Measurements from ENCODE around the gene COL23A1. TPM values are rescaled to one million over a fixed set of nuclear protein-coding genes. Genes with fewer than 3 reads are reported as not detected.

Gene COL23A1
- total RNA-seq, 1 donor from 2014 or later: 10.7 TPM

DNA sequence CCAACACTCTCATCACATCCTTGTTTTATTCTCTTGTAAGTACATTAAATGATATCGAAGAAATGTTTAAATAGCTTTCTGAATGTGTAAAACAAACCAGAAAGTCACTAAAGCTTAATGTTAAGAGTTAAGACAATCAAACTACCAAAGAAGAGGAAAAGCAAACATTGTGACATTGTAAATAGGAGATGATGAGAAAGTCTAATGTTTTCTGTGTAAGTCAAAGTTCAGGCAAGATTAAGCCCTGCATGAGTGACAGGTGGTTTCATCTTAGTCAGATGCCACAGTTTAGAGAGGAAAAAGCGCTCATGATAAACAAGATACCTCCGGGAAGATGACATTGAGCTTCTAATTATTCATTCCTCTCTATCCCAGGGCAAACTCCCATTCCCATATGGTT is 306.7 kb downstream of the COL23A1 start:
- DNase-seq (ENCODE audit: low spot score): no peak
- ATAC-seq: no peak
- intact Hi-C loops (cut with DNase I): no loop called here

DNA sequence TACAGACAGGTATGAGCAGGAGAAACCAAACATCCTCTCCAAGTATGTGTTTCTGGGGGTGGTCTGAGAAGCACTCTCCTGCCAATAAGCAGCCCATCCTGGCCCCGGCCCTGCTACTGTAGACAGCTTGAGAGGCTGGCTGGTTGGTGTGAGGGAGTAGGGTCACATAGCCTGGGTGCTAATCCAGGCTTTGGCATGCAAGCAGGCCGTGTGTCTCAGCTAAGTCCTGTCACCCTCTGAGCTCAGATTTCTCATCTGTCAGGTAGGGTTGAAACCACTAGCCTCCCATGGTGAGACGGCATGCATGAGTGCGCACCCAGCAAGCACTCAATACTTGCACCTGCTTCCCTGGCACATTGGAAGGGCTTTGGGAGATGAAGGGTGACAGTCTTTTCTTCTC is 307.8 kb downstream of the COL23A1 start:
- ATAC-seq (no peak), DNase-seq (ENCODE audit: low spot score) (no peak)
- intact Hi-C loops (cut with DNase I): no loop called here

DNA sequence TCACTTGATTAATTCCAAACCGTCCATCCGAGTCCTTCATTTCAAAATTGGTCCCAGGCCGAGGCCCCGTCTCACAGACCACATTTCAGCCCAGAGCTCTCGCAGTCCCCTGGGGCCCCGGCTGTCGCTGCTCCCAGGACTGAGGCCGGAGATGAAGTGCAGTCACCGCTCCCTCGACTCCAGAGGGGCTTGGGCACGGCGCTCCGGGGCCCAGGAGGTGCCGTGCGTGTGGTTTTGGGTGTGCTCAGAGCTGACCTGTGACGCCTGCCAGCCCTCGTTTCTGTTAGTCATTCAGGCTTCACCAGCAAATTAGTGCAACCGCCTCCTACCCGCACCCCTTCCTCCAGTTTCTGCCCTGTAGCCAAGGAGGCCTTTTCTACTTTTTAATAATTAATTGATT is 308.9 kb downstream of the COL23A1 start:
- DNase-seq (ENCODE audit: low spot score) (no peak), ATAC-seq (no peak)
- intact Hi-C loops (cut with DNase I): no loop called here

DNA sequence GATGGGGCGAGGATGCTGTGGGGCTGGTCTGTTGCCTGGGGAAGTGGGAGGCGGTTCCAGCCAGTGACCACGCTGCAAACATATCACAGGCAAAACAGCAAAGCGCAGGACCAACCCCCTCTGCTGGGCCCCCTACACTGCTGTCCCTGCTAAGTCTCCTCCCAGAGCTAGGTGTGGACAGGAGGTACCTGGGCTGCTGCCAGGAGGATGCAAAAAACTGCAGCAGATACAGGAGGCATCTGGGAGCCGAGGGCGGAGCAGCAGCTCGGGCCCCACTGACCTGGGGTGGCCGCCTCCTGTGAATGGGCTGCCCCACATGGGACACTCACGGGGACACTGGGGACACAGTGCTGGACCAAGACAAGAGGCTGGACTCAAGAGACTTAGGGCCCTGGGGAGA is 309.6 kb downstream of the COL23A1 start:
- intact Hi-C loops (cut with DNase I): no loop called here
- no peak for ATAC-seq
- DNase-seq (ENCODE audit: low spot score): no peak

DNA sequence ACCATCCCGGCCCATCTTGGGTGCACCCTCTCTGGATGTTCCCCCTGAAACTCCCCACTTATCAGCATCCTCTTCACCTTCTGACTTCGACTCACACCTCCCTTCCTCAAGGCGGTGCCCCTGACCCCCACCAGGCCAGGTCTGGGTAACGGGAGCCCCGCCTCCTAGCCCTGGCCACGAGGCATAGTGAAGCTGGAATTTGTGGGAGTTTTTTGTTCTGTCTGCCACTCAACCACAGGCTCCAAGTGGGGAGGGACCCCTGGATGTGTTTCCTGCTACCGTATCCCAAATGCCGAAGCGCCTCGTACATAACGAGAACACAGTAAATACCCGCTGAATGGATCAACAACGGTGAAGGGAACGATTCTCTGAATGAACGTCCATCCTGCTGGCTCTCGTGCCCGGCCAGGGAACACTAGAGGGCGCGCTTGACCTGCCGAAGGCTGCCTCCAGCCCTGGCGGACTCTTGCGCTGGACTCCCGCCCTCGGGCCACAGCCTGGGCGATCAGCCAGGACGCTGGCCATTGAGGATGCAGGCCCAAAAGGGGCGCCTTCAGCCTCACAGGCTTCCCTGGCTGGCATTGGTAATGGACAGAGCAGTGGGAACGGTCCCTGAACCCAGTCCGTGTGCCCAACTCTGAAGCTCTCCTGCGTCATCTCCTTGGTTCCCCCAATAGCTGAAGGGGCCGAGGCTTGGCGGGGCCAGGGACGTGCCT is 310.3 kb downstream of the COL23A1 start:
- intact Hi-C loops (cut with DNase I): loop anchor here (5.0 kb wide), 1 partner anchor 312 kb away; the partner anchor contains the start of gene COL23A1

DNA sequence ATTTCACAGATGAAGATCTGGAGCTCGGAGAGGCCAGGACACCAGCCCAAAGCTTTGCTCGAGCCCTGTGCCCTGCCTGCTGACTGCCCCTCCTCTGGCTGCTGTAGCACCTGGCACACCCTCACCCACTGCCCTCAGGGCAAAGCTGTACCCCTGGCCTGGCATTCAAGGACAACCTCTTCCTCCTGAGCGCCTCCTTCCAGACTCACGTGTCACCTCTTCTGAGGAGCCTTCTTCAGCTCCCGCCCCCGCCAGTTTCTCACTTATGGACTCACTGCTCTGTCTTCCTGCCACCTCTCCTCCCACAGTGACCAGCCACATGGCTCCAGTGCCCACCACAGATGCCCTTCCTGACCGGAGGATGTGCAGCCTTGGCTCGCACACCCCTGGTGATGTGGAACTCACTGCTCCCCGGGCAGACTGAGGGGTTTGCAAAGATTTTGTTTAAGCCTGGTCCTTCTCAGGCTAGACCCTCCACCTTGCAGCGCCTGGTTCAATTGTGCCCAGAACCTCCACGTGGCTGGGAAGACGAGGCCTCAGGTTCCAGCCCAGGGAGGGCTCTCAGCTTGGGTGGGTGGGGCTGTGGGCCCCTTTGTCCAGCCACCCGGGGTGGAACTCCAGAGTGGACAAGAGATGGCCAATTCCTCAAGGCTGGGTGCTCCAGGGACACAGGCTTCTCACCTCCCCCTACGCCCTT is 311.0 kb downstream of the COL23A1 start:
- peak; percentile 22 for ATAC-seq
- DNase-seq (ENCODE audit: low spot score): no peak
- intact Hi-C loops (cut with DNase I): loop anchor here (5.0 kb wide), 1 partner anchor 313 kb away; the partner anchor contains the start of gene COL23A1

More for the DNA sequence above, 310.3 kb downstream of the COL23A1 start:
- ATAC-seq (peak; percentile 94), DNase-seq (ENCODE audit: low spot score) (peak; percentile 96)

DNA sequence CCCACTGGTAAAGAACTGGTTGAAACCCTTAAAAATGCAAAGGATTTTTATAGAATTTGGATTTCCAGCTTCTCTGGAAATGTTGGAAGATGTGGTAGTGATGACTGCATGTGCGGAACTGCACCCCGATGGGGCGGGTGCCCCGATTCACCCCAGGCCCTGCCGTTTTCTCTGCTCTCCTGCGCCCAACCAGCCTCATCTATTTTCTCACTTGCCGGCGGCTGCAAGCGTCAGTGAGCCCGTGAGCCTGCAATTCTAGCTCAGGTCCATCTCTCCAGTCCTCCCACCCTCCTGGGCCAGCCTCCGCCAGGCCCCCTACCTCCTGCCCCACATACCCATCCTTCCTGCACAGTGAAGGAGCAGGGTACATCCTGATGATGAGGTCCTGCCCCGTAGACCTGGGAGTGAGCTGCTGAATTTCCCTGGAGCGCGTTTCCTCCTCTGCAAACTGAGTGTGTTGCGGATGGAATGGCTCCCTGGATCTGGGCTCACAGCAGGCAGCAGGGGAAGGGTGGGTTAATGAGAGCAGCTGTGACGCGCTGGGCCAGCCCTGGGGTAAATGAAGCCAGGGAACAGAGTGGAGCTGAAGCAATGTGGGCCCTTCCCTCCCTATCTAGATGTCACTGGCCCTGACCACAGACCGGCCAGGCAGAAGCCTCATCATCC is 311.7 kb downstream of the COL23A1 start:
- intact Hi-C loops (cut with DNase I): loop anchor here (5.0 kb wide), 1 partner anchor 314 kb away; the partner anchor contains the start of gene COL23A1

DNA sequence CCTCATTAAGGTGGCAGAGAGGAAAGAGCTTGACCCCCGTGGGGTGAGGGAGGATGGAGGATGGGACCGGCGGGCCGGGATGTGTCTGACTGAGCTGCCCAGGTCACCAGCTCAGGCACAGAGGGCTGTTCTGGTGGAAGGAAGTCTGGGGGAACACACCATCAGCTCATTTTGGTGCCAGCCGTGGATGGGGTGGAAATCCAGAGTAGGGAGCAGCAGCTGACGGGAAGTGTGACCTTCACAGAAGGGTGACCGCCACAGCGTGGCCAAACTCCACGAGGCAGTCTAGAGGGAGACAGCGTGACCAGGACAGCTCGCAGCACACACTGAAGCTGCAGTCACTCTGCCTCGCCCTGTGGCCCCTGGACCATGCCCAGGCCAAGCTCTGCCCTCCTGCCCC is 312.3 kb downstream of the COL23A1 start:
- ATAC-seq (no peak), DNase-seq (ENCODE audit: low spot score) (no peak)
- intact Hi-C loops (cut with DNase I): loop anchor here (5.0 kb wide), 1 partner anchor 314 kb away; the partner anchor contains the start of gene COL23A1

More for the DNA sequence above, 311.7 kb downstream of the COL23A1 start:
- ATAC-seq (no peak), DNase-seq (ENCODE audit: low spot score) (no peak)

DNA sequence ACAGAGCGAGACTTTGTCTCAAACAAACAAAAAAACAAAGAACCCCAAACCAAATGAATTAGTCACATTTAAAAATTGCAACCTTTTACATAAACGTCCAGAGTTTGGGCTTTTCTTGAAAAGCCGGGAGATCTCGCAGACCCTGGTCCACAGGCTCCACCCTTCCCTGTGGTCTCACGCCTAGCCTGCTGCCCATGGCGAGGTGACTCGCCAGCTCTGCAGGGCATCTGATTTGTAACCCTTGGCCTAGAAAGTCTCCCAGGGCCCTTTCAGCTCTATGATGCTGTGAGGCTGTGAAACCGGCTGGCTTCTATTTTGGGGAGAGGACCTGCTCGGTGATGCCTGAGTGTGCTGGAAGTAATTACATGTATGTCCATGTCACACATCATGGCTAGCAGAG is 312.8 kb downstream of the COL23A1 start:
- intact Hi-C loops (cut with DNase I): loop anchor here (5.0 kb wide), 1 partner anchor 315 kb away; the partner anchor contains the start of gene COL23A1
- DNase-seq (ENCODE audit: low spot score): no peak
- no peak for ATAC-seq

DNA sequence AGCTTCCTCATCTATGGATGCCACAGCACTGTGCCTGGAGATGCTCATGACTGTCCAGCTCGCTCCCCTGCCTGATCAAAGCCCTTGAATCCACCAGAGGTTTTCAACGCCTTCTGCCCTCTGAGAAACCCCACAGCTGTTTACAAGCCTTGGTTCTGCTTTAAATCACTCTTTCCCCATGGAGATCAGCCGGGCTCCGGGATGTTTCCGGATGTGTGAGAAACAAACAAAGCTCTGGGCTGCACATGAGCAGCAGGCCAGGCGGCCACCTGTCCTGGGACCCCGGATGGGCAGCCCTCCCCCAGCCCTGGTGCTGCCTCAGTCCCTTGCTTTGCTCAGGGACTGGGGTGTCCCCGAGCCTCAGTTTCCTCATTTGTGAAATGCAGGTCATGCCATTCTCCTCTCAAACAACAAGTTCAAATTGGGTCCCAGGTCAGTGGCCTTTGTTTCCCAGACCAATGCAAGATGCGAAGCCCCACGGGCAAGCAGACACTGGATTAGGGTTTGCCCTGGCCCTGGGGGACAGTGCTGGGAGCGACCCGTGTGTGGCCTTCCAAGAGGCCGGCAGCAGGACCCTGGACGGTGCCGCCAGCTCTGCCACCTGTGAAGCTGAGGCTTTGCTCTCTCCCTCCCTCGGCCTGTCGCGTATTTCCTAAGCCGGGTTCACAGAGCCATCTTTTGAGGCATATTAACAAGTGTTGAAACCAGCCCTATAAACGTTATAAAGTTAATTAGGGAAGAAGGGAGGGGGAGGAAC is 315.2 kb downstream of the COL23A1 start:
- ATAC-seq: no peak
- no peak for DNase-seq (ENCODE audit: low spot score)
- intact Hi-C loops (cut with DNase I): loop anchor here (5.0 kb wide), 1 partner anchor 317 kb away; the partner anchor contains the start of gene COL23A1

DNA sequence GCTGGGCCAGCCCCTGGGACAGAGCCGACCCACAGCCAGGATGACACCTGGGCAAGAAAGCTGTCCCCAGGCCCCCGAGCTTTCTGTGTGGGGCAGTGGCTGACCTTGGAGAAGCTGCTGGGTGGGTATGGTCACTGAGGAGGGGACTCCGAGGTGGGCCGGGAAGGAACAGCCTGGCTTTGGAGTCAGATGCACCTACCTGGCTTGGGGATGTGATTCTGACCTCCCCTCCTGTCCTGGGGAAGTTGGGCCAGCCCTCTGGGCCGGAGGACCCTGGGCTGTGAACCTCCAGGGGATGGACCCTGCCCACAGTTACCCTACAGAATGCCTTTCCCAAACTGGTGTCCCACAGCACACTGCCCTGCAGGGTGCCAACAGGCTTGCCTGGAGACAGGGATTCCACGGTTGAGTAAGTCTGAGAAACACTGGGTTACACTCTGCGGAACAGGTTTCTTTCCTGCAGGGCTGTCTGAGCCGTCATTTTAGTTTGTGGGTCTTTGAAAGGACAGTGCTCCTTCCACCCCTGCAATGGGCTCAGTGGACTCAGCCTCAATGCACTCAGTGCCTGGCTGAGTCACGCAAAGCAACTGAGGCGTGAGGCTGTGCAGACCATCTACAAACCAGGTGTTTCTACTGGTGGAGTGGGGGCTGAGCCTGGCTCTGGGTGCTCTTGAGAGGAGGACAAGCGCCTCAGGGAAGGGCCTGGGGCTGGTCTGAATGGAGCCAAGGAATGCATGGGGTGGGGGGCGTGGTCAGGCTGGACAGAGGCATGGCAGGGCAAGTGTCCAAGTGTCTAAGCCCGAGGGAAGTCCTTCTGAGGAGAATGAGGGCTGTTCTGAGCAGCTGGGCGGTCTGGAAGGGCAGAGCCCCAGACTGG is 316.3 kb downstream of the COL23A1 start:
- intact Hi-C loops (cut with DNase I): no loop called here
- peak; percentile 27 for ATAC-seq
- DNase-seq (ENCODE audit: low spot score): no peak

DNA sequence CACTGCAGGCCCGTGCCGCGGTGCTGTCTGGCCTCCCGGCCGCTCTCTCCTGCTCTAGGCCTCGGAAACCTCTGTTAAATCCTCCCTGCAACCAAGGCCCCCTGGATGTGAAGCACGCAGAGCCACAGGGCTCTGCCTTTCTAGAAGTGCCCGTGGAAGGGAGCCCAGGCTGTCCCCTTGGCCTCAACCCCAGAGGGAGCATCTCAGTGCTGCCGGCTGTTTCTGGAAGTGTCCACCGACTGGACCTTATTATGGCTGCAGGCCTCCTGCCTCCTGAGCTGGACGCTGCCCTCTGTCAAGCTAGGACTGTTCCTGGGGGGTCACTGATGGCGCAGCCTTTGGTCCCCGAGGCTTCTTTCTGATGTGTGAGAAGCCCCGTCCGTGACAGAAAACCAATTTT is 317.2 kb downstream of the COL23A1 start:
- no peak for ATAC-seq
- intact Hi-C loops (cut with DNase I): no loop called here
- DNase-seq (ENCODE audit: low spot score): no peak

DNA sequence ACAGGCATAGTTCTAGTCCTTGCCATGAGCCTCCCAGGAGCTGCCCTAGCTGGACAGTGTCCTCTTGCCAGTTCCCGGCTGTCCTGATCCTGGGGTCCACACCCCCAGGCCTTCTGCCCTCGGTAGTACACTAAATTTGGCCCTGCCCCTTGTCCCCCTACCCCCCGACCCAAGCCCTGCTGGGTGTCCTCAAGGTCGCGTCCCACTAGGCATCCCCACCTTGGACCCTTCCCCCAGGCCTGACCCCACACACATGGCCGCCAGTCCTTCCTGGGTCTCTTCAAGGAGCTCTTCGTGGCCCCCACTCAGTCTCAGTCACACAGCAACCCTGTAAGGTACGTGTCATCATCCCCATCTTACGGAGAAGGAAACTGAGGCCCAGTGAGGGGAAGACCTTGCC is 317.6 kb downstream of the COL23A1 start:
- intact Hi-C loops (cut with DNase I): no loop called here
- DNase-seq (ENCODE audit: low spot score): no peak
- no peak for ATAC-seq

DNA sequence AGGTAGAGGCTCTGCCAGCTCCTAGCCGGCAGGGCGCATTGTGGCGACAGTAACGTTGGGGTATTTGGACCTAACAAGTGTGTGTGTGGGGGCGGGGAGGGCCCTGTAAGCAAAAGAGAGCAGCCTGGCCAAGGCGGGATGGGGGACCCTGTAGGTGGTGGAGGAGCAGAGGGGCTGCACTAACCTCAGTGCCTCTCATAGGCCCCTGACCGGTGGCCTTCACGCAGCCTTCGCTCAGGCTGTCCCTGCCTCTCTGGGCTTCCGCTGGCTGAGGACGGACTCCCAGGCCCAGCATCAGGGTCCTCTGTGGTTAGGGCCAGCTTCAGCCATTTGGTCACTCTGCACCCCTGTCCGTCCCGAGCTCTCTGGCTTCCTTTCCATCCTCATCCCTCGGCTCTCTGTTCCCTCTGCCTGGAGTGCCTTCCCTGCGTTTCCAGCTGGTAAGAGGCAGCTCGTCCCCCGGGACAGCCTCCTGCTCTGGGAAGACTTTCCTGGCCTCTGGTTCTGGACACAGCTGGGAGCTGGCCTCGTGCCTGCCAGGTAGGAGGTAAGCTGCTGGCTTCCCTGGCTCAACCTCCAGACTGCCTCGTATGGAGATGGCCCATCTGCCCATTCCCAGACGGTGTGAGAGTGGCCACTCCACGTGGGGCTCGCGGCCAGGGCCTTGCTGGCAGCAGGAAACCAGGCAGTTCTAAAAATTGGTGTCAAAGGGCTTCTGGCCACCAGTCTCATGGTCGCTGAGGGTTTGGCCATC is 318.3 kb downstream of the COL23A1 start:
- intact Hi-C loops (cut with DNase I): no loop called here
- DNase-seq (ENCODE audit: low spot score) (no peak), ATAC-seq (no peak)

DNA sequence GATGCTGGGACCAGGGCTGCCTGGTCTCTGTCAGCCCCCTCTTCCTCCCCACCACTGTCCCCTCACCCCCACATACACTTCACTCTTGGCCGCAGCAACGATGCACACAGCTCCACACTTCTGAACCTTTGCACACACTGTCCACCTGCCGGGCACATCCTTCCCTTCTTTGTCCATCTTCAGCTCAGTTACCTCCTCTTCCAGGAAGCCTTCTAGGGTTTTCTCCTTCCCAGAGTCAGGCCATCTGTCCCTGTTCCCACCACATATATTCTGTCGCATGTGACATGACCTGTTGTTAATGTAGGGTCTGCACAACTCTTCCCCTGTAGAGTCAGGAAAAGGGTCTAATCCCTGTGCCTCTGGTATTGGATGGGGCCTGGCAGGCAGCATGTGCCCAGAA is 319.0 kb downstream of the COL23A1 start:
- intact Hi-C loops (cut with DNase I): no loop called here
- ATAC-seq (no peak), DNase-seq (ENCODE audit: low spot score) (no peak)

DNA sequence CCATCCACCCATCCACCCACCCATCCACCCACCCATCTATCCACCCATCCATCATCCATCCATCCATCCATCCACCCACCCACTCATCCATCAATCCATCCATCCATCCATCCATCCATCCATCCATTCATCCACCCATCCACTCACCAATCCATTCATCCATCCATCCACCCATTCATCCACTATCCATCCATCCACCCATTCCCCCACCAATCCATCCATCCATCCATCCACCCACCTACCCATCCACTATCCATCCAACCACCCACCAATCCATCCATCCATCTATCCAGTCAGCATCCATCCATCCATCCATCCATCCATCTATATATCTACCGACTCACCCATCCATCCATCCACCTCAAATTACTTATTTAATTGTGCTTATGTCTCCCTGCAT is 320.7 kb downstream of the COL23A1 start:
- no peak for ATAC-seq
- intact Hi-C loops (cut with DNase I): no loop called here
- no peak for DNase-seq (ENCODE audit: low spot score)

DNA sequence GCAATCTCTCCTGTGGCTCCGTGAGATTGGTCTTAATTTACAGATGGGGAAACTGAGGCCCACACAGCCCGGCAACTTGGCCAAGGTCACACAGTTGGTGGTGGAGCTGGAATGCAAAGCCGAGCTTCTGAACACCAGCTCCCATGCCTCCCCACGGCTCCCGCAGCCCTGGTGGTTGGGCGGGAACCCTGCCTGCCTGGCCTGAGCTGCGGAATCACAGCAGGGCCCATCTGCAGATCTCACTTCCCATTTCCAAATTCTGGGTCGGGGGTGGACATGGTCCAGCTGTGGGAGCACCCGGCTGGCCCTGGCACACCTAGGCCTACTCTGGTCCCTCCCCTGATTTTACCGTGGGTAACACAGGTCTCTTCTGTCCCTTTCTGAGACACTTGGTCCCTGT is 322.3 kb downstream of the COL23A1 start:
- intact Hi-C loops (cut with DNase I): no loop called here
- ATAC-seq (no peak), DNase-seq (ENCODE audit: low spot score) (no peak)

Data from sciatic nerve (tissue), 2 donors.